22Rv1 (cell line): ENCODE measurements around the gene NOB1.

ENCODE experiments used
- CTCF ChIP-seq: fragments of 450-650 bp; IDR thresholded peaks from 2 replicates; pipeline ENCODE4 v1.5.1; 2017; ENCODE audit warnings: mild to moderate bottlenecking
- ZFX ChIP-seq: fragments of 450-650 bp; IDR thresholded peaks from 2 replicates; pipeline ENCODE4 v1.6.1; 2017; ENCODE audit warnings: antibody characterized with exemption, borderline replicate concordance

DNA sequence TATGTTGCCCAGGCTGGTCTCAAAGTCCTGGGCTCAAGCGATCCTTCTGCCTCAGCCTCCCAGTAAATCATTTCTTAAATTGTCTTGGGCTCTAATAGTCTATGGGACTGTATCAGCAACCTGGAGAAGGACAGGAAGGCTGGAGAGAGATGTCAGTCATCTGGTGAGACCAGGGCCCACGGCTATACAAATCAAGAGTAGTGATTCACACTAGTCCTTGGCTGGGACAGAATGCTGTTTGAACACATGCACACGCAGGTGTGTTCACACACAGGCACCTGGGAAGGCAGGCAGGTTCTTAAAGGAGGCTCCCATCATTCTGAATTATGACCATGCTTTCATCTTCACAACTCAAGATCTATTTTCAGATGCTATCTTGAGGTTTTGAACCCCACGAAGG is 42.4 kb downstream of the NOB1 start:
- no peak for TF ChIP-seq CTCF
- TF ChIP-seq ZFX: no peak
